GM23338 (cell line): ENCODE measurements around the gene MOGAT2. TPM values are rescaled to one million over a fixed set of nuclear protein-coding genes. Genes with fewer than 3 reads are reported as not detected.

Experiments
- ATAC-seq: fragments of 200-7000 bp; cut with Tn5 transposase; 3 replicates; pipeline ENCODE4 v1.9.1; 2020
- DNase-seq: peaks from one replicate; pipeline ENCODE4 v3.0.0-alpha.2; 2015; ENCODE audit warnings: low spot score
- H2AFZ ChIP-seq: fragments of 200-600 bp; sonication (generic); 2 replicates; pipeline ENCODE4 v1.8.0; 2016; ENCODE audit warnings: antibody characterized with exemption, mild to moderate bottlenecking, moderate library complexity
- H3F3A ChIP-seq: fragments of 200-600 bp; sonication (generic); replicated peaks from 2 replicates; pipeline ENCODE4 v1.8.0; 2017; ENCODE audit warnings: antibody characterized with exemption, mixed run types, low read depth
- H3K27ac ChIP-seq: fragments of 200-600 bp; sonication (generic); 2 replicates; pipeline ENCODE4 v1.6.1; 2016; ENCODE audit warnings: low read depth
- H3K27me3 ChIP-seq: fragments of 200-600 bp; sonication (generic); 2 replicates; pipeline ENCODE4 v1.8.0; 2016; ENCODE audit warnings: mild to moderate bottlenecking, mixed run types, moderate library complexity; ENCODE audit not compliant: insufficient read depth
- H3K36me3 ChIP-seq: fragments of 200-600 bp; sonication (generic); 2 replicates; pipeline ENCODE4 v1.8.0; 2016; ENCODE audit warnings: mild to moderate bottlenecking; ENCODE audit not compliant: insufficient read depth
- H3K4me1 ChIP-seq: fragments of 200-600 bp; sonication (generic); 2 replicates; pipeline ENCODE4 v1.8.0; 2016; ENCODE audit warnings: mild to moderate bottlenecking, moderate library complexity; ENCODE audit not compliant: insufficient read depth
- H3K4me2 ChIP-seq: fragments of 200-600 bp; sonication (generic); 2 replicates; pipeline ENCODE4 v1.7.1; 2017; ENCODE audit warnings: mixed run types
- H3K4me3 ChIP-seq: fragments of 200-600 bp; sonication (generic); 2 replicates; pipeline ENCODE4 v1.6.1; 2016; ENCODE audit warnings: mixed run types
- H3K79me2 ChIP-seq: fragments of 200-600 bp; sonication (generic); replicated peaks from 2 replicates; pipeline ENCODE4 v1.8.0; 2017; ENCODE audit warnings: mild to moderate bottlenecking; ENCODE audit not compliant: insufficient read depth
- H3K9me2 ChIP-seq: fragments of 200-600 bp; sonication (generic); 2 replicates; pipeline ENCODE4 v1.8.0; 2017; ENCODE audit not compliant: insufficient read depth
- H4K20me1 ChIP-seq: fragments of 200-600 bp; sonication (generic); replicated peaks from 2 replicates; pipeline ENCODE4 v1.8.0; 2017; ENCODE audit warnings: mild to moderate bottlenecking; ENCODE audit not compliant: insufficient read depth
- H3K27ac Mint-ChIP-seq: 2 replicates; pipeline ENCODE4 v1.8.0; 2020; ENCODE audit warnings: inconsistent platforms, mild to moderate bottlenecking, moderate library complexity, mixed read lengths
- H3K27me3 Mint-ChIP-seq: 3 replicates; pipeline ENCODE4 v1.8.0; 2022; ENCODE audit warnings: low read depth, mild to moderate bottlenecking, moderate library complexity, mixed read lengths, inconsistent platforms; ENCODE audit not compliant: insufficient read depth, poor library complexity
- H3K36me3 Mint-ChIP-seq: 3 replicates; pipeline ENCODE4 v1.8.0; 2021; ENCODE audit warnings: low read depth, mild to moderate bottlenecking, inconsistent platforms, moderate library complexity, mixed read lengths
- H3K4me1 Mint-ChIP-seq: 3 replicates; pipeline ENCODE4 v1.8.0; 2020; ENCODE audit warnings: mild to moderate bottlenecking, inconsistent platforms, mixed read lengths
- H3K4me3 Mint-ChIP-seq: 3 replicates; pipeline ENCODE4 v1.8.0; 2021; ENCODE audit warnings: moderate library complexity, mild to moderate bottlenecking, inconsistent platforms, mixed read lengths
- H3K9me3 Mint-ChIP-seq: 3 replicates; pipeline ENCODE4 v1.8.0; 2020; ENCODE audit warnings: moderate library complexity, mild to moderate bottlenecking, inconsistent platforms, mixed read lengths
- CREB1 ChIP-seq: fragments of 250-450 bp; sonication (Bioruptor Pico); IDR thresholded peaks from 2 replicates; pipeline ENCODE4 v1.5.0; 2020; ENCODE audit warnings: low read depth, mild to moderate bottlenecking, moderate library complexity
- EZH2 ChIP-seq: fragments of 200-600 bp; sonication (generic); IDR thresholded peaks from one replicate; pipeline ENCODE4 v1.8.0; 2017; ENCODE audit warnings: antibody characterized with exemption, mild to moderate bottlenecking, low read depth; ENCODE audit not compliant: unreplicated experiment
- EZH2phosphoT487 ChIP-seq: fragments of 200-600 bp; sonication (generic); IDR thresholded peaks from one replicate; pipeline ENCODE4 v1.8.1; 2018; ENCODE audit warnings: antibody characterized with exemption; ENCODE audit not compliant: unreplicated experiment
- JUNB ChIP-seq: IDR thresholded peaks from one replicate; pipeline ENCODE4 v1.6.1; 2016; ENCODE audit warnings: antibody characterized with exemption; ENCODE audit not compliant: unreplicated experiment
- NANOG ChIP-seq: IDR thresholded peaks from 2 replicates; pipeline ENCODE4 v1.6.1; 2016; ENCODE audit warnings: antibody characterized with exemption, borderline replicate concordance
- POLR2AphosphoS5 ChIP-seq: IDR thresholded peaks from 2 replicates; pipeline ENCODE4 v1.6.1; 2016; ENCODE audit warnings: antibody characterized with exemption, low read depth
- STAT1 ChIP-seq: IDR thresholded peaks from one replicate; pipeline ENCODE4 v1.6.1; 2016; ENCODE audit warnings: antibody characterized with exemption; ENCODE audit not compliant: unreplicated experiment
- ZNF114 ChIP-seq: fragments of 250-450 bp; sonication (Bioruptor Pico); IDR thresholded peaks from 2 replicates; pipeline ENCODE4 v1.5.0; 2020; ENCODE audit warnings: mild to moderate bottlenecking, moderate library complexity
- ZNF331 ChIP-seq: fragments of 250-450 bp; sonication (Bioruptor Pico); IDR thresholded peaks from 2 replicates; pipeline ENCODE4 v1.5.0; 2020; ENCODE audit warnings: low read depth, mild to moderate bottlenecking, moderate library complexity
- polyA plus RNA-seq: library from polyadenylated mRNA; unstranded; fragments of >200 nt; fragmentation: Nextera tagmentation; extraction: Ambion mirVana; gene quantifications from 2 replicates; pipeline ENCODE4 v1.2.1, GENCODE V29; 2016
- total RNA-seq: library from RNA; depleted of rRNA; stranded (reverse); fragments of >200 nt; shearing (Covaris generic); gene quantifications from 2 replicates; pipeline ENCODE4 v1.2.3, GENCODE V29; 2014
- TF ChIP-seq, protein P1 (sequence below): IDR thresholded peaks from one replicate; pipeline ENCODE4 v1.6.1; 2018; ENCODE audit warnings: antibody characterized with exemption; ENCODE audit not compliant: unreplicated experiment
- TF ChIP-seq, protein P2 (sequence below): IDR thresholded peaks from 2 replicates; pipeline ENCODE4 v1.6.1; 2016; ENCODE audit warnings: antibody characterized with exemption
- TF ChIP-seq, protein P3 (sequence below), 2 experiments: fragments of 200-600 bp in 1 of 2; sonication (generic) in 1 of 2; conservative IDR thresholded peaks; 2 replicates each; pipeline versions ENCODE4 v1.5.1 to v1.6.1; 2016 to 2017; ENCODE audit warnings: antibody characterized with exemption in 2 of 2, low read depth in 2 of 2, mild to moderate bottlenecking in 2 of 2, moderate library complexity in 1 of 2
- TF ChIP-seq, protein P4 (sequence below): fragments of 250-450 bp; sonication (Bioruptor Pico); IDR thresholded peaks from 2 replicates; pipeline ENCODE4 v1.5.0; 2020; ENCODE audit warnings: mild to moderate bottlenecking, moderate library complexity

The MOGAT2 gene
- total and polyA plus RNA-seq, 2 experiments from 2014 or later: not detected

DNA sequence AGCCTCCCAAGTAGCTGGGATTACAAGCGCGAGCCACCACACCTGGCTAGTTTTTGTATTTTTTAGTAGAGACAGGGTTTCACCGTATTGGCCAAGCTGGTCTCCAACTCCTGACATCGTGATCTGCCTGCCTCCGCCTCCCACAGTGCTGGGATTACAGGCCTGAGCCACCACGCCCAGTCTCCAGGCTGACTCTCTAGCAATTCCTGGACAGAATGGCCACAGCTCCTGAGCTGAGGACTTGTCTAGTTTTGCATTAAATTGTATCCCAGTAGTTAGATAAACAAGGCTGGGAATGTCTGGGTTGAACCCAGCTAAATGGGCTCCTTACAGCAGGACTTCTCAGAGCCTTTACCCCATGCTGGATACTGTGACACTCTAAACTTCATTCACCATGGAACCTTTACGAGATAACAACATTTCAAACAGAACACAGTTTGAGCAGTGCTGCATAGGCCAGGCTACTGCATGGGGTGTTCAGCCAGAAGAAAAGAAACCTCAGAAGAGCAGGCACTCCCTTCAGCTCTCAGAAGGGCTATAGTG, 13.9 kb upstream of the MOGAT2 start:
- no peak overlapping the region for H3K4me2 ChIP-seq
- no peaks in the 10 kb centered on the region for H4K20me1 ChIP-seq
- H2AFZ ChIP-seq: no peak overlapping the region
- TF ChIP-seq NANOG: no peak
- TF ChIP-seq, protein P1, sequence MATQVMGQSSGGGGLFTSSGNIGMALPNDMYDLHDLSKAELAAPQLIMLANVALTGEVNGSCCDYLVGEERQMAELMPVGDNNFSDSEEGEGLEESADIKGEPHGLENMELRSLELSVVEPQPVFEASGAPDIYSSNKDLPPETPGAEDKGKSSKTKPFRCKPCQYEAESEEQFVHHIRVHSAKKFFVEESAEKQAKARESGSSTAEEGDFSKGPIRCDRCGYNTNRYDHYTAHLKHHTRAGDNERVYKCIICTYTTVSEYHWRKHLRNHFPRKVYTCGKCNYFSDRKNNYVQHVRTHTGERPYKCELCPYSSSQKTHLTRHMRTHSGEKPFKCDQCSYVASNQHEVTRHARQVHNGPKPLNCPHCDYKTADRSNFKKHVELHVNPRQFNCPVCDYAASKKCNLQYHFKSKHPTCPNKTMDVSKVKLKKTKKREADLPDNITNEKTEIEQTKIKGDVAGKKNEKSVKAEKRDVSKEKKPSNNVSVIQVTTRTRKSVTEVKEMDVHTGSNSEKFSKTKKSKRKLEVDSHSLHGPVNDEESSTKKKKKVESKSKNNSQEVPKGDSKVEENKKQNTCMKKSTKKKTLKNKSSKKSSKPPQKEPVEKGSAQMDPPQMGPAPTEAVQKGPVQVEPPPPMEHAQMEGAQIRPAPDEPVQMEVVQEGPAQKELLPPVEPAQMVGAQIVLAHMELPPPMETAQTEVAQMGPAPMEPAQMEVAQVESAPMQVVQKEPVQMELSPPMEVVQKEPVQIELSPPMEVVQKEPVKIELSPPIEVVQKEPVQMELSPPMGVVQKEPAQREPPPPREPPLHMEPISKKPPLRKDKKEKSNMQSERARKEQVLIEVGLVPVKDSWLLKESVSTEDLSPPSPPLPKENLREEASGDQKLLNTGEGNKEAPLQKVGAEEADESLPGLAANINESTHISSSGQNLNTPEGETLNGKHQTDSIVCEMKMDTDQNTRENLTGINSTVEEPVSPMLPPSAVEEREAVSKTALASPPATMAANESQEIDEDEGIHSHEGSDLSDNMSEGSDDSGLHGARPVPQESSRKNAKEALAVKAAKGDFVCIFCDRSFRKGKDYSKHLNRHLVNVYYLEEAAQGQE: no peak
- TF ChIP-seq STAT1: no peak
- TF ChIP-seq, protein P2, sequence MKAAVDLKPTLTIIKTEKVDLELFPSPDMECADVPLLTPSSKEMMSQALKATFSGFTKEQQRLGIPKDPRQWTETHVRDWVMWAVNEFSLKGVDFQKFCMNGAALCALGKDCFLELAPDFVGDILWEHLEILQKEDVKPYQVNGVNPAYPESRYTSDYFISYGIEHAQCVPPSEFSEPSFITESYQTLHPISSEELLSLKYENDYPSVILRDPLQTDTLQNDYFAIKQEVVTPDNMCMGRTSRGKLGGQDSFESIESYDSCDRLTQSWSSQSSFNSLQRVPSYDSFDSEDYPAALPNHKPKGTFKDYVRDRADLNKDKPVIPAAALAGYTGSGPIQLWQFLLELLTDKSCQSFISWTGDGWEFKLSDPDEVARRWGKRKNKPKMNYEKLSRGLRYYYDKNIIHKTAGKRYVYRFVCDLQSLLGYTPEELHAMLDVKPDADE: no peak
- TF ChIP-seq, protein P3, sequence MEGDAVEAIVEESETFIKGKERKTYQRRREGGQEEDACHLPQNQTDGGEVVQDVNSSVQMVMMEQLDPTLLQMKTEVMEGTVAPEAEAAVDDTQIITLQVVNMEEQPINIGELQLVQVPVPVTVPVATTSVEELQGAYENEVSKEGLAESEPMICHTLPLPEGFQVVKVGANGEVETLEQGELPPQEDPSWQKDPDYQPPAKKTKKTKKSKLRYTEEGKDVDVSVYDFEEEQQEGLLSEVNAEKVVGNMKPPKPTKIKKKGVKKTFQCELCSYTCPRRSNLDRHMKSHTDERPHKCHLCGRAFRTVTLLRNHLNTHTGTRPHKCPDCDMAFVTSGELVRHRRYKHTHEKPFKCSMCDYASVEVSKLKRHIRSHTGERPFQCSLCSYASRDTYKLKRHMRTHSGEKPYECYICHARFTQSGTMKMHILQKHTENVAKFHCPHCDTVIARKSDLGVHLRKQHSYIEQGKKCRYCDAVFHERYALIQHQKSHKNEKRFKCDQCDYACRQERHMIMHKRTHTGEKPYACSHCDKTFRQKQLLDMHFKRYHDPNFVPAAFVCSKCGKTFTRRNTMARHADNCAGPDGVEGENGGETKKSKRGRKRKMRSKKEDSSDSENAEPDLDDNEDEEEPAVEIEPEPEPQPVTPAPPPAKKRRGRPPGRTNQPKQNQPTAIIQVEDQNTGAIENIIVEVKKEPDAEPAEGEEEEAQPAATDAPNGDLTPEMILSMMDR (conservative IDR thresholded peaks at IDR 0.05; ENCODE audit: low read depth in 2 of 2): no peak
- TF ChIP-seq CREB1 (CRISPR knock-in tag): no peak
- TF ChIP-seq JUNB: no peak
- TF ChIP-seq, protein P4, sequence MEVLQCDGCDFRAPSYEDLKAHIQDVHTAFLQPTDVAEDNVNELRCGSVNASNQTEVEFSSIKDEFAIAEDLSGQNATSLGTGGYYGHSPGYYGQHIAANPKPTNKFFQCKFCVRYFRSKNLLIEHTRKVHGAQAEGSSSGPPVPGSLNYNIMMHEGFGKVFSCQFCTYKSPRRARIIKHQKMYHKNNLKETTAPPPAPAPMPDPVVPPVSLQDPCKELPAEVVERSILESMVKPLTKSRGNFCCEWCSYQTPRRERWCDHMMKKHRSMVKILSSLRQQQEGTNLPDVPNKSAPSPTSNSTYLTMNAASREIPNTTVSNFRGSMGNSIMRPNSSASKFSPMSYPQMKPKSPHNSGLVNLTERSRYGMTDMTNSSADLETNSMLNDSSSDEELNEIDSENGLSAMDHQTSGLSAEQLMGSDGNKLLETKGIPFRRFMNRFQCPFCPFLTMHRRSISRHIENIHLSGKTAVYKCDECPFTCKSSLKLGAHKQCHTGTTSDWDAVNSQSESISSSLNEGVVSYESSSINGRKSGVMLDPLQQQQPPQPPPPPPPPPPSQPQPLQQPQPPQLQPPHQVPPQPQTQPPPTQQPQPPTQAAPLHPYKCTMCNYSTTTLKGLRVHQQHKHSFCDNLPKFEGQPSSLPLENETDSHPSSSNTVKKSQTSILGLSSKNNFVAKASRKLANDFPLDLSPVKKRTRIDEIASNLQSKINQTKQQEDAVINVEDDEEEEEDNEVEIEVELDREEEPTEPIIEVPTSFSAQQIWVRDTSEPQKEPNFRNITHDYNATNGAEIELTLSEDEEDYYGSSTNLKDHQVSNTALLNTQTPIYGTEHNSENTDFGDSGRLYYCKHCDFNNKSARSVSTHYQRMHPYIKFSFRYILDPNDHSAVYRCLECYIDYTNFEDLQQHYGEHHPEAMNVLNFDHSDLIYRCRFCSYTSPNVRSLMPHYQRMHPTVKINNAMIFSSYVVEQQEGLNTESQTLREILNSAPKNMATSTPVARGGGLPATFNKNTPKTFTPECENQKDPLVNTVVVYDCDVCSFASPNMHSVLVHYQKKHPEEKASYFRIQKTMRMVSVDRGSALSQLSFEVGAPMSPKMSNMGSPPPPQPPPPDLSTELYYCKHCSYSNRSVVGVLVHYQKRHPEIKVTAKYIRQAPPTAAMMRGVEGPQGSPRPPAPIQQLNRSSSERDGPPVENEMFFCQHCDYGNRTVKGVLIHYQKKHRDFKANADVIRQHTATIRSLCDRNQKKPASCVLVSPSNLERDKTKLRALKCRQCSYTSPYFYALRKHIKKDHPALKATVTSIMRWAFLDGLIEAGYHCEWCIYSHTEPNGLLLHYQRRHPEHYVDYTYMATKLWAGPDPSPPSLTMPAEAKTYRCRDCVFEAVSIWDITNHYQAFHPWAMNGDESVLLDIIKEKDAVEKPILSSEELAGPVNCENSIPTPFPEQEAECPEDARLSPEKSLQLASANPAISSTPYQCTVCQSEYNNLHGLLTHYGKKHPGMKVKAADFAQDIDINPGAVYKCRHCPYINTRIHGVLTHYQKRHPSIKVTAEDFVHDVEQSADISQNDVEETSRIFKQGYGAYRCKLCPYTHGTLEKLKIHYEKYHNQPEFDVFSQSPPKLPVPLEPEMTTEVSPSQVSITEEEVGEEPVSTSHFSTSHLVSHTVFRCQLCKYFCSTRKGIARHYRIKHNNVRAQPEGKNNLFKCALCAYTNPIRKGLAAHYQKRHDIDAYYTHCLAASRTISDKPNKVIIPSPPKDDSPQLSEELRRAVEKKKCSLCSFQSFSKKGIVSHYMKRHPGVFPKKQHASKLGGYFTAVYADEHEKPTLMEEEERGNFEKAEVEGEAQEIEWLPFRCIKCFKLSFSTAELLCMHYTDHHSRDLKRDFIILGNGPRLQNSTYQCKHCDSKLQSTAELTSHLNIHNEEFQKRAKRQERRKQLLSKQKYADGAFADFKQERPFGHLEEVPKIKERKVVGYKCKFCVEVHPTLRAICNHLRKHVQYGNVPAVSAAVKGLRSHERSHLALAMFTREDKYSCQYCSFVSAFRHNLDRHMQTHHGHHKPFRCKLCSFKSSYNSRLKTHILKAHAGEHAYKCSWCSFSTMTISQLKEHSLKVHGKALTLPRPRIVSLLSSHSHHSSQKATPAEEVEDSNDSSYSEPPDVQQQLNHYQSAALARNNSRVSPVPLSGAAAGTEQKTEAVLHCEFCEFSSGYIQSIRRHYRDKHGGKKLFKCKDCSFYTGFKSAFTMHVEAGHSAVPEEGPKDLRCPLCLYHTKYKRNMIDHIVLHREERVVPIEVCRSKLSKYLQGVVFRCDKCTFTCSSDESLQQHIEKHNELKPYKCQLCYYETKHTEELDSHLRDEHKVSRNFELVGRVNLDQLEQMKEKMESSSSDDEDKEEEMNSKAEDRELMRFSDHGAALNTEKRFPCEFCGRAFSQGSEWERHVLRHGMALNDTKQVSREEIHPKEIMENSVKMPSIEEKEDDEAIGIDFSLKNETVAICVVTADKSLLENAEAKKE (CRISPR knock-in tag): no peak
- no peak for TF ChIP-seq EZH2phosphoT487
- no peak for TF ChIP-seq ZNF114 (CRISPR knock-in tag)
- no peak for TF ChIP-seq EZH2
- no peak for TF ChIP-seq ZNF331 (CRISPR knock-in tag)
- TF ChIP-seq POLR2AphosphoS5: no peak
- no peak overlapping the region for H3K4me3 ChIP-seq
- no peaks in the 10 kb centered on the region for H3K79me2 ChIP-seq
- H3K4me1 Mint-ChIP-seq: no peaks in the 10 kb centered on the region; the same call in 2 of the 3 replicates
- no peaks in the 10 kb centered on the region for H3K4me1 ChIP-seq
- H3K27me3 ChIP-seq: peaks cover 7% of the 10 kb centered on the region; the same call in 1 of the 2 replicates
- DNase-seq: no peak
- ATAC-seq: no peak
- H3K27ac ChIP-seq: no peak overlapping the region
- no peak overlapping the region for H3K27ac Mint-ChIP-seq
- H3K9me2 ChIP-seq: no peaks in the 10 kb centered on the region
- no peaks in the 10 kb centered on the region for H3K36me3 ChIP-seq
- peaks cover 14% of the 10 kb centered on the region for H3K27me3 Mint-ChIP-seq
- no peak overlapping the region for H3K4me3 Mint-ChIP-seq
- H3K9me3 Mint-ChIP-seq: peaks cover 15% of the 10 kb centered on the region
- no peaks in the 10 kb centered on the region for H3F3A ChIP-seq
- H3K36me3 Mint-ChIP-seq: peaks cover 3% of the 10 kb centered on the region
